GM18526 (cell line): ENCODE results near the gene PWWP2A.

Source experiments
- POLR2A ChIP-seq: IDR thresholded peaks from 3 replicates; pipeline ENCODE4 v1.6.1; 2011; ENCODE audit not compliant: insufficient read length; ENCODE audit errors: extremely low read depth

PWWP2A gene

DNA sequence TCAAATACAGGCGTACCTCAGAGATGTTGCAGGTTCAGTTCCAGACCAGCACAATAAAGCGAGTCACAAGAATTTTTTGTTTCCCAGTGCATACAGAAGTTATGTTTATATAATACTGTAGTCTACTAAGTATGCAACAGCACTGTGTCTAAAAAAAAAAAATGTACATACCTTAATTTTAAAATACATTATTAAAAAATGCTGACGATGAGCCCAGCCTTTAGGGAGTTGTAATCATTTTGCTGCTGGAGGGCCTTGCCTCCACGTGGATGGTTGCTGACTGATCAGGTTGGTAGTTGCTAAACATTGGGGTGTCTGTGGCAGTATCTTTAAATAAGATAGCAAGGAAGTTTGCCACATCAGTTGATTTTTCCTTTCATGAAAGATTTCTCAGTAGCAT, 62.0 kb downstream of the PWWP2A start:
- no peak for TF ChIP-seq POLR2A

DNA sequence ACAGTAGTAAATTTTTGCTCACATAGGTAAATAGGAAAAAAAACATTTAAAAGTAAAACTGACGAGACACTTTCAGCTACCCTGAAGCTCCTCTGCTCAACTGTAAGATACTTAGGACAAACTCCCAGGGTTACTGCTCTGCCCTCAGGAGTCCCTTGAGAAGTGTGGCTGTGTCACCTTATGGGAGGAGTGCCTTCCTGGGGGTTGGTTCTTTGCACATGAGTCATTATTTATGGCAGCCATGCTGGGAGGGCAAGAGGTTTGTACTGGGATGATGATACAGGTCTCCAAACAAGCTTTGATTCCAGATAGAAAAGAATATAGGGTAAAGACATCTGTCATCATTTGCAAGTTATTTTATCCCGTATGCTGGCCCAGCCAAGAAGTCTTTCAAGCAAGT, 64.4 kb downstream of the PWWP2A start:
- no peak for TF ChIP-seq POLR2A

DNA sequence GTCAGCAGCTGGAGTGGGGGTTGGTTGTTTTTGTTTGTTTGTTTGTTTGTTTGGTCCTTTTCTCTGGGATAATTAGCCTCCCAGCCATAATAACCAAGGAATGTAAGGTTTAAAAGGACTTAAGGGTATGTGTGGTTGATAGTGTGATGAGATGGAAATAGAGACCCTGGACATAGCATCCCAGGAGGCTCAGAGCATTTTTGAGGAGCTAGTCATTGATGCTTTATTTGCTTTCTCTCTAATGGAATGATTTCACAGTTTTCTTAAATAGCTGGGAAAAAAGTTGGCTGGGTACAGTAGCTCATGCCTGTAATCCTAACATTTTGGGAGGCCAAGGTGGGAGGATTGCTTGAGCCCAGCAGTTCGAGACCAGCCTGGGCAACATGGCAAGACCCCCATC, 65.2 kb downstream of the PWWP2A start:
- TF ChIP-seq POLR2A: no peak

DNA sequence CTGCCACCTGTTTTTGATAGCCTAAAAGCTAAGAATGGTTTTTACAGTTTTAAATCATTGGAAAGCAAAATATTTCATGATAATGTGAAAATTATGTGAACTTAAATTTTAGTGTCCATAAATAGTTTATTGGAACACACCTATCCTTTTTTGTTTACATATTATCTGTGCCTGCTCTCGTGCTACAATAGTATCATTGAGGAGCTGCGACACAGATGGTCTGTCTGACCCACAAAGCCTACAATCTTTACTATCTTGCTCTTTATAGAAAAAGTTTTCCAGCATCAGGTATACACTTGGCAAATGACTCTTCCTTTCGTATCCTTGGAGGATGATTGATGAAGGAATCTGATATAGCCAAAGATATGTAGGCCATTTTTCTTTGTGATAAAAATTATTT, 70.2 kb downstream of the PWWP2A start:
- no peak for TF ChIP-seq POLR2A

DNA sequence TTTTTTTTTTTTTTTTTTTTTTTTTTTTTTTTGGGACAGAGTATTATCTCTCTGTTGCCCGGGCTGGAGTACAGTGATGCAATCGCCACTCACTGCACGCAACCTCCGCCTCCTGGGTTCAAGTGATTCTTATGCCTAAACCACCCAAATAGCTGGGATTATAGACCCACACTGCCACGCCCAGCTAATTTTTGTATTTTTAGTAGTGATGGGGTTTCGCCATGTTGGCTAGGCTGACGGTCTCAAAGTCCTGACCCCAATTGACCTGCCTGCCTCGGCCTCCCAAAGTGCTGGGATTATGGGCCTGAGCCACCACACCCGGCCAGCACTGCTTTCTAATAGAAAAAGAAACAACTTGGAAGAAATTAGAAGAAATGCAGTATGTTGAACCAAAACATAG, 71.1 kb downstream of the PWWP2A start:
- TF ChIP-seq POLR2A: no peak

DNA sequence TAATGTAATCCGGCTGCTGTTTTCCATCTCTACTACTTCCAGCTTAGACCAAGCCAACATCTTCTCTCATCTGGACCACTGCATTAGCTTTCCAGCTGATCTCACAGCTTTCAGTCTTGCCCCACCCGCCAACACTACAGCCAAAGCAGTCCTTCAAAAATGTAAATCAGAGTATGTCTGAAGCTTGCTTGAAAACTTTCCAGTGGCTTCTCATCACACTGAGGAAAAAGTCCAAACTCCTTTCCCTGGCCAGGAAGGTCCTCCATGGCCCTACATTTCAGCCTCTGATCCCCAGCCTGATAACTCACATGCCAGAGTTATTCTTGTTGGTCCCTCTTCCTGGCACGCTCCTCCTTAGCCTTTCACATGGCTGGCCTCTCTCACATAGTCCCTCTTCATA, 71.8 kb downstream of the PWWP2A start:
- TF ChIP-seq POLR2A: no peak

DNA sequence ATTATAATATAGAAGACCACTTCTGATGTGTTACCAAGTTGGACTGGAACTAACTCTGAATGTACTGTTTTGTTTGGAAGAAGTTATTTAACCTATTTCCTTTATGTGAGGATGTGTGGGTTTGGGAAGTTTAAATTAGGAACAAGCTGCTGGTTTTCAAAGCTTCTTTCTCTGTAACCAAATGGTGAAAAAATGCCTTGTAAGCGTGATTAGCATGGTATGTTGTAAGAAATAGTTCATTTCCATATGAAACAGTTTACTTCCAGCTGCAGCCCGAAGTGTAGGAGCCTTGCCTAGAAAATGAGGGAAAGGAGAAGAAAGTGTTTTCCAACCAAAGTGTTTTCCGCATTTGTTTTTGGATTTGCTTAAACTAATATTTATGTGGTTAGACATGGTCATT, 74.3 kb downstream of the PWWP2A start:
- no peak for TF ChIP-seq POLR2A

DNA sequence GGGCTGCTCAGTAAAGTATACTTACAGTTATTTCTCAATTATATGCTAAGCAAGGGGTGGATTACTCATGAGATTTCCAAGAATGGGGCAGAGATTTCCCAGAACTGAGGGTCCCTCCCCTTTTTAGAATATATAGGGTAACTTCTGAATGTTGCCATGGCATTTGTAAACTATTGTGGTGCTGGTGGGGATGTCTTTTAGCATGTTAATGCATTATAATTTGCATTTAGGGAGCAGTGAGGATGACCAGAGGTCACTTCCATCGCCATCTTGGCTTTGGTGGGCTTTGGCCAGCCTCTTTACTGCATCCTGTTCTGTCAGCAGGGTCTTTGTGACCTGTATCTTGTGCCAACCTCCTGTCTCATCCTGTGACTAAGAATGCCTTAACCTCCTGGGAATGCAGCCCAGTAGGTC, 74.9 kb downstream of the PWWP2A start:
- no peak for TF ChIP-seq POLR2A

DNA sequence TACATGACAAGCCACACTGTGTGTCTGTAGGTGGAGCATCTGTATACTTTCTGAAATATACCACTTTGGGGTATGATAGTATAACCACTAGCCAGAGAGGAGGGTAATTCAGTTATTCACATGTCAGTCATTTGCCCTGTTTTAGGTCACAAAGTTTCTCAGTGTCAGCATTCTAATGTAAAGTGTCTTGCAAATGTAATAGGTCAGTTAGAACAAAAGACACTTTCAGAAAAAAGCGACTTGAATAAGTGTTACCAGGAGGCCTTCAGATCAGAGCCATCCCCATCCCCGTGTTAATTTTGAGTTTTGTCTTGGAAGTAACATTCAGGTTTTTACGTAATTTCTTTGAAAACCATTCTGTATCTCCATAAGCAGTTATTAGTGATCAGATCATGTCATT, 76.6 kb downstream of the PWWP2A start:
- TF ChIP-seq POLR2A: no peak
